Iris pigment epithelial cell (primary cell): ENCODE results near the gene NUP42.

Experiments
- DNase-seq: peaks from one replicate; pipeline ENCODE4 v3.0.0-alpha.2; 2011; ENCODE audit warnings: low read depth

The NUP42 gene

DNA sequence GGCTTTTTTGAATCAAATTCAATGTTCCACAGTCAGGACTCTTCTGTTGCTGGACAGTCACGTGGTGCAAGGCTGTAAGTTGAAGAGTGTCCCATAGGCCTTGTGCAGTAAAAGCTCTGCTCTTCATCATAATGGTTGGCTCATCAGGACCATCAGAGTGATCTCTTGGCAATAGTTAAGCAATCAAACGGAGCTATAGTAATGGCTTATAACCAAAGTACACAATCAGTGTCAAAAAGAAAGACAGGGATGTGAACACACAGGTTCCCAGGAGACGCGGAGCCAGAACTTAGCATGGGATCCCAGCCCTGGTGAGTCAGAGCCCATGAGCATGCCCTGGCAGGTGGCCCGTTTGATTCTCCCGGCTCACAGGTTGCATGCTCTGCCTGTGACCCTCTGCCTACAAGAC lies 54.0 kb downstream of the NUP42 start:
- peak; percentile 63 for DNase-seq

- DNase-seq, result no peak
Observed at GRCh38 chr7:23237000-23237399, 55.2 kb downstream of the NUP42 start.

GRCh38 chr7:23238983-23239652 lies 57.3 kb downstream of the NUP42 start:
- DNase-seq, result no peak

DNA sequence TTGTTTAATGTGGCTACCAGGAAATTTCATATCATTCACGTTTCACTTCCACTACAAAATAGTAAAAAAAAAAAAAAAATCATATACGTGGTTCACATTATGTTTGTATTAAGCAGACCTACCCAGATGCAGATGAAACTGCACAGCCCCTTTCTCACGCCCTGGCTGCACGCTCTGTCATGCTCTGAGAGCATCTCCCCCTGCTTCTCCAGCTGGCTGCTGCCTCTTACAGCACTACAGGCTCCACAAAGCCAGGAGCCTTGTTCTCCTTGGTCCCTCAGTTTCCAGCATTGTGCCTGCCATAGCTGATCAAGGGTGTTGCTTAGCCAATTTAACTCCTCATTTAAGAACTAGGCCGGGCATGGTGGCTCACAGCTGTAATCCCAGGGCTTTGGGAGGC lies 57.9 kb downstream of the NUP42 start:
- DNase-seq, result no peak

DNA sequence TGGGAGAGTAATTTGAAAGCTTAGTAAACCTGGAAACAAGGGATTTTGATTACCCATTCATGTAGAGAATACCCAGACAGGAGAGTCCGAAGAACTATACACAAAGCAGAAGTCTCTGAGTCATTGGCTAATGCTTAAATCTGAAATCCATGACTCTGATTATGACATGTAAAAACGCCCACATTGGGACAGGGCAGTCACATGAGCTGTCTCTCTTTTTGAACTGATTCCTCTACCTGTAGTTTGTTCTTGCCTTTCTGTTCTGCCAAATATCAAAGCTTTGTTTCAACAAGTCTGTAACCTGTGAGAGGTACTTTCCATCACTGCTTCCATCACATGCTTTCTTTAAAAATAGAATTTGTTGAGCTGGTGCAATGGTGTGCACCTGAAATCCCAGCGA lies 60.5 kb downstream of the NUP42 start:
- DNase-seq, result peak; percentile 12

GRCh38 chr7:23242935-23243334 lies 61.1 kb downstream of the NUP42 start:
- no peak for DNase-seq

DNA sequence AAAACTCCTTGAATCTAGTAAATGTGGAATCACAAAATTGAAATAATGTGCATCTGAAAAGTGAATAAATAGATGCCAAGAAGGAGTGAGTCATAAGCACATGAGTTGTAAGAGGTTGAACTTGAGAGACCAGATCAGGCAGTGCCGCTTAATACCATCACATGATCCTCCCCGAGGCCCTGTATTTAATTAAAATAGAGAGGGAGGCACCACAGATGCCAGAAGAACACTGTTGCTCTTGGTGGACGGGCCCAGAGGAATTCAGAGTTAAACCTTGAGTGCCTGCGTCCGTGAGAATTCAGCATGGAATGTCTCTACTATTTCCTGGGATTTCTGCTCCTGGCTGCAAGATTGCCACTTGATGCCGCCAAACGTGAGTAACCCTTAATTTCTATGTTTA lies 64.7 kb downstream of the NUP42 start, which contains the start of gene GPNMB:
TSS of gene GPNMB (plus strand) at position 221 of the 400 bp plus-strand sequence. CDS start at position 304, 83 bp downstream.
- DNase-seq, result peak; percentile 90

DNA sequence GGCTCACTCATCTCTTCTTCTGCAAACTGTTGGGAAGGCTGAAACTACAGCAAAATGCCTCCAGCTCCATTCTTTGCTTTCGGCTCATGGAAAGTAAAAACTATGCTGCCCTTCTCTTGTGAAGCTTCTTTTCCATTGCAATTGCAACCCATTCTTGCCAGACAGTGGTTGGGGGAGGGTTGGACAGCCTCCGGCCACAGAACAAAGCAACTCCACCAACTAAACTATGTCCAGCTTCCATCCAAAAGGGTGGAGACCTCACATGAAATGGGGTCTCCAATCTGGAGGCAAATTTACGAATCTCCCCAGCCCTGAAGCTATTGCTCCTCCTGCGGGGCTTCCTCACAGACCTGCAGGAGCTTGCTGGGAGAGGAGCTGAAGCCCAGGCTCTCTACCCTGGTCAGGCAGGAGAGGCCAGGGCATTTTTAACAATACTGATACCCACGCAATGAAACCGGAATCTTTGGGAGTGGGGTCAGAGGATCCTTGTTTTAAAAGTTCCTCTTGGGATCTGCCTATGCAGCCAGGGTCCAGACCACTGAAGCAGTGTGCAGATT lies 65.3 kb downstream of the NUP42 start:
- DNase-seq, result peak; percentile 17

- DNase-seq, result peak; percentile 18
Observed at GRCh38 chr7:23247603-23248335, 65.9 kb downstream of the NUP42 start.

DNA sequence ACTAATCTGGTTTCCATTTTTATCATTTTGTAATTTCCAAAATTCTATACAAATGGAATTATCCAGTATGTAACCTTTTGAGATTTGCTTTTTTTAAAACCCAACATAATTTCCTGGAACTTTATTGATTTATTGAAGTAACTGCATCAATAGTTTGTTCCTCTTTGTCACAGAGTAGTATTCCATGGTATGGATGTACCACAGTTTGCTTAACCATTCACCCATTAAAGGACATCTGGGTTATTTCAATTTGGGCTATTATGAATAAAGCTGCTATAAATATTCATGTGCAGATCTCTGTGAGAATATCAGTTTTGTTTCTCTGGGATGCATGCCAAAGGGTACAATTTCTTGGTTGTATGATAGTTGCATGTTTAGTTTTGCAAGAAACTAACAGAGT lies 67.6 kb downstream of the NUP42 start:
- DNase-seq, result no peak
